Hepatocyte (in vitro differentiated cells): Measurements from ENCODE around the gene NEAT1. TPM values are rescaled to one million over a fixed set of nuclear protein-coding genes. Genes with fewer than 3 reads are reported as not detected.

Experiments used
- DNase-seq: peaks from one replicate; pipeline ENCODE4 v3.0.0-alpha.2; 2016; ENCODE audit warnings: low spot score
- H2AFZ ChIP-seq: fragments of 200-600 bp; sonication (generic); 2 replicates; pipeline ENCODE4 v1.6.0; 2016; ENCODE audit warnings: antibody characterized with exemption, mild to moderate bottlenecking
- H3K27ac ChIP-seq: fragments of 200-600 bp; sonication (generic); 2 replicates; pipeline ENCODE4 v1.5.1; 2016; ENCODE audit warnings: mild to moderate bottlenecking
- H3K27me3 ChIP-seq: fragments of 200-600 bp; sonication (generic); 2 replicates; pipeline ENCODE4 v1.6.1; 2016
- H3K36me3 ChIP-seq: fragments of 200-600 bp; sonication (generic); replicated peaks from 2 replicates; pipeline ENCODE4 v1.5.1; 2016; ENCODE audit warnings: low read depth; ENCODE audit not compliant: insufficient read depth
- H3K4me1 ChIP-seq: fragments of 200-600 bp; sonication (generic); 2 replicates; pipeline ENCODE4 v1.5.1; 2016; ENCODE audit warnings: mild to moderate bottlenecking, moderate library complexity; ENCODE audit not compliant: insufficient read depth
- H3K4me2 ChIP-seq: fragments of 200-600 bp; sonication (generic); 2 replicates; pipeline ENCODE4 v1.6.0; 2016
- H3K4me3 ChIP-seq: fragments of 200-600 bp; sonication (generic); 2 replicates; pipeline ENCODE4 v1.5.1; 2016; ENCODE audit warnings: mild to moderate bottlenecking
- H3K79me2 ChIP-seq: fragments of 200-600 bp; sonication (generic); 2 replicates; pipeline ENCODE4 v1.6.0; 2017; ENCODE audit warnings: mild to moderate bottlenecking
- H3K9me2 ChIP-seq: fragments of 200-600 bp; sonication (generic); replicated peaks from 2 replicates; pipeline ENCODE4 v1.6.0; 2017; ENCODE audit warnings: mild to moderate bottlenecking; ENCODE audit not compliant: insufficient read depth
- H3K9me3 ChIP-seq: fragments of 200-600 bp; sonication (generic); 2 replicates; pipeline ENCODE4 v1.5.1; 2016; ENCODE audit warnings: low read depth, mild to moderate bottlenecking
- H4K20me1 ChIP-seq: fragments of 200-600 bp; sonication (generic); 2 replicates; pipeline ENCODE4 v1.6.0; 2016; ENCODE audit warnings: mild to moderate bottlenecking; ENCODE audit not compliant: insufficient read depth, poor library complexity, severe bottlenecking
- EZH2 ChIP-seq: fragments of 200-600 bp; sonication (generic); IDR thresholded peaks from 2 replicates; pipeline ENCODE4 v1.6.1; 2016; ENCODE audit warnings: antibody characterized with exemption, mild to moderate bottlenecking, borderline replicate concordance
- EZH2phosphoT487 ChIP-seq: fragments of 200-600 bp; sonication (generic); IDR thresholded peaks from one replicate; pipeline ENCODE4 v1.6.1; 2018; ENCODE audit warnings: antibody characterized with exemption, mild to moderate bottlenecking, low read depth, moderate library complexity; ENCODE audit not compliant: unreplicated experiment, severe bottlenecking
- WGBS: methylation state at CpG from one replicate; pipeline ENCODE4 v1.1.6; 2016; ENCODE audit warnings: low lambda C conversion rate; ENCODE audit errors: missing lambda C conversion rate; 5-methylcytosine and 5-hydroxymethylcytosine counted together
- polyA plus RNA-seq: library from polyadenylated mRNA; unstranded; fragments of >200 nt; fragmentation: Nextera tagmentation; extraction: Ambion mirVana; gene quantifications from 2 replicates; pipeline ENCODE4 v1.2.1, GENCODE V29; 2016
- total RNA-seq: library from RNA; depleted of rRNA; stranded (reverse); fragments of >200 nt; gene quantifications from 2 replicates; pipeline ENCODE4 v1.2.3, GENCODE V29; 2014
- TF ChIP-seq, protein P1 (sequence below): fragments of 200-600 bp; sonication (generic); IDR thresholded peaks from 2 replicates; pipeline ENCODE4 v1.5.1; 2016; ENCODE audit warnings: antibody characterized with exemption, mild to moderate bottlenecking; ENCODE audit not compliant: poor library complexity

The NEAT1 gene
- total and polyA plus RNA-seq, 2 experiments from 2014 or later, result 130 to 168 TPM

DNA sequence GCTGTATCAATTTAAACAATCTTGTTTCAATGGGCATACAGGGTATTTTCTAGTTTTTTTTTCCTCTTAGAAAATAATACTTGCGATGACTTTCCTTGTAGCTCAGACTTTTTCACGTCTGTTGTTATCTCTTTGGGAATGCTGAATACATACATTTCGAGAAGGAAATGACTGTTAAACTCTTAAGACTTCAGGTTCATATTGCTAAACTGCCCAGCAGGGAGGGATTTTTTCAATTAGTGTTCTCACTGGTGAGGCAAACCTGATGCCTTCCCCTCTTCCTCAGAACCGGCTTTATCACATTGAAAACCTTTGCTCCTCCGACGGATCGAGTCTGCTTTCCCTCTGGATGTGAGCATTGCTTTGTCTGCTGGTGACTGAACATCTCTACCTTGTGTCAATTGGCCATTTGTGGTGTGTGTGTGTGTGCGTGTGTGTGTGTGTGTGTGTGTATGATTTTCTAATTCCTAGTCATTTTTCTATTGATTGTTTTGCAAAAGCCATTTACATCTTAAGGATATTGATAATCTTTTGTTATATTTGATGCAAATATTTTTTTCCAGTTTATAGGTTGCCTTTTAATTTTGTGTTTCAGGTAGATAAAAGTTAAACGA lies 6.6 kb downstream of the NEAT1 start:
- Histone ChIP-seq H3K27me3 (no peaks in the 10 kb centered on the region), H3K9me2 (no peaks in the 10 kb centered on the region), H3K4me3 (no peak overlapping the region), H4K20me1 (peaks cover 75% of the 10 kb centered on the region), H3K27ac (peak overlapping the region; percentile 100), H3K4me1 (no peaks in the 10 kb centered on the region), H3K79me2 (peaks cover 89% of the 10 kb centered on the region), H3K9me3 (no peaks in the 10 kb centered on the region), H3K36me3 (no peaks in the 10 kb centered on the region), H3K4me2 (peak overlapping the region; percentile 91), H2AFZ (no peak overlapping the region)
- WGBS, result 39% methylated on average over 9 of the region's 9 CpGs
- peak; percentile 64 for DNase-seq
- no peak for TF ChIP-seq EZH2phosphoT487
- no peak for TF ChIP-seq EZH2
- TF ChIP-seq, protein P1, sequence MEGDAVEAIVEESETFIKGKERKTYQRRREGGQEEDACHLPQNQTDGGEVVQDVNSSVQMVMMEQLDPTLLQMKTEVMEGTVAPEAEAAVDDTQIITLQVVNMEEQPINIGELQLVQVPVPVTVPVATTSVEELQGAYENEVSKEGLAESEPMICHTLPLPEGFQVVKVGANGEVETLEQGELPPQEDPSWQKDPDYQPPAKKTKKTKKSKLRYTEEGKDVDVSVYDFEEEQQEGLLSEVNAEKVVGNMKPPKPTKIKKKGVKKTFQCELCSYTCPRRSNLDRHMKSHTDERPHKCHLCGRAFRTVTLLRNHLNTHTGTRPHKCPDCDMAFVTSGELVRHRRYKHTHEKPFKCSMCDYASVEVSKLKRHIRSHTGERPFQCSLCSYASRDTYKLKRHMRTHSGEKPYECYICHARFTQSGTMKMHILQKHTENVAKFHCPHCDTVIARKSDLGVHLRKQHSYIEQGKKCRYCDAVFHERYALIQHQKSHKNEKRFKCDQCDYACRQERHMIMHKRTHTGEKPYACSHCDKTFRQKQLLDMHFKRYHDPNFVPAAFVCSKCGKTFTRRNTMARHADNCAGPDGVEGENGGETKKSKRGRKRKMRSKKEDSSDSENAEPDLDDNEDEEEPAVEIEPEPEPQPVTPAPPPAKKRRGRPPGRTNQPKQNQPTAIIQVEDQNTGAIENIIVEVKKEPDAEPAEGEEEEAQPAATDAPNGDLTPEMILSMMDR, result no peak

DNA sequence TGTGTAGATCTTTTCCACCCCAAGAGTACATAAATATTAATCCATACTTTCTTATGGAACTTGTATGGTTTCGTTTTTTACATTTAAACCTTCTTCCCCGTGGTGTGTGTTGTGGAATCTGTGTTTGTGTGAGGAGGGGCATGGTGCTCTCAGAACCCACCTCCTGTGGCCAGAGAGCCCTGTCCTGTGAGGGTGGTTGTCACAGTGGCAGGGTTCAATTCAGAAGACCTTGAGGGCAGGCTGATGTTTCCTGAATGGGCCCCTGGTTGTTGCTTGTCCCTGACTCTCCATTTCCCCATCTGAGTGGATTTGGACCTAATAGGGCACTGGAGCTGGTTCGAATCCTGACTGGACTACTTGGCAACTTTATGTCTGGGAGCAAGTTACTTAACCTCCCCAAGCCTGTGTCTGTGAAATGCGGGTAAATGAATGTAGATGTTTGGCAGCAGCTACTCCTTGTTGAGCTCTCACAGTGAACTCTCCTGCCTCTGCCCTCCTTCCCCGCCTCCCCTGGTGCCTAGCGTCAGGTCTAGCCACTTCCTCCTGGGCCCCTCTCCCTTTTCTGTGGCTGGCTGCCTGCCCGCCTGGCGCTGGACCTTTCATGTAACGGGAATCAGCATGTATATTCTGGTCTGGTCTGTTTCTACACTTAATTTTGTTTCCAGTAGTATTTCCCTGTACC lies 7.3 kb downstream of the NEAT1 start:
- no peaks in the 10 kb centered on the region for H3K9me3 ChIP-seq
- no peaks in the 10 kb centered on the region for H3K9me2 ChIP-seq
- H4K20me1 ChIP-seq, result peaks cover 72% of the 10 kb centered on the region
- H3K4me2 ChIP-seq, result peak overlapping the region; percentile 91
- H3K36me3 ChIP-seq, result no peaks in the 10 kb centered on the region
- peaks cover 89% of the 10 kb centered on the region for H3K79me2 ChIP-seq
- TF ChIP-seq, protein P1, result no peak
- no peak for TF ChIP-seq EZH2
- no peak for TF ChIP-seq EZH2phosphoT487
- peak; percentile 76 for DNase-seq
- no peaks in the 10 kb centered on the region for H3K27me3 ChIP-seq
- H2AFZ ChIP-seq, result no peak overlapping the region
- no peak overlapping the region for H3K4me3 ChIP-seq
- H3K27ac ChIP-seq, result peak overlapping the region; percentile 100
- H3K4me1 ChIP-seq, result no peaks in the 10 kb centered on the region
- WGBS, result 46% methylated on average over 9 of the region's 9 CpGs

DNA sequence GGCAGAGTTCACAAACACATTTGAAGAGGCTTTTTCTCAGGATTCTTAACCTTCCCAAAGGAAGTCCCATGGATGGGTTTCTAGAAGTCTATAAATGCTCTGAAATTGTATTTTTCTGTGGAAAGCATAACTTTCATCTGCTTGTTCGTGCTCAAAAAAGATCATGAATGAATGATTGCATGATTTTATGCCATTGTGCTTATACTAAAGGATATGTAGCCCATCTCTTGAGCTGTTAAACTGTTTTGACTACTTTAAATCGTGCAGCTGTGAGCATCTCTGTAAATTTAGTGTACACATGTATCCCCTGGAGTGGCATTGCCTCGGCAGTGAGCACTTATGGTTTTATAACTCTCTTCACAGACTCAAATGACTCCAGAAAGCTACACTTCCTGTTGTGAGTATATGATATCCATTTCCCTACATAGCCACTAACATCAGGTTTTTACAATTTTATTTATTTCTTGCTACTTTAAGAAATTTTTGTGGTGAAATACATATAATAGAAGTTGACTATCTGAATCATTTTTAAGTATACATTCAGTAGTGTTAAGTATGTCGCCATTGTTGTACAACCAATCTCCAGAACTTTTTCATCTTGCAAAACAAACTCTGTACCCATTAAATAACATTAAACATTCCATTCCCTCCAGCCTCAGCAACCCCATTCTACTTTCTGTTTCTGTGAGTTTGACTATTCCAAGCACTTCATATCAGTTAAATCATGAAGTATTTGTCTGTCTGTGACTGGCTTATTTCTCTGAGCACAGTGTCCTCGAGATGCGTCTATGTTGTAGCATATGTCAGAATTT lies 8.0 kb downstream of the NEAT1 start:
- H3K36me3 ChIP-seq, result no peaks in the 10 kb centered on the region
- no peaks in the 10 kb centered on the region for H3K9me3 ChIP-seq
- no peaks in the 10 kb centered on the region for H3K4me1 ChIP-seq
- H4K20me1 ChIP-seq, result peaks cover 67% of the 10 kb centered on the region
- TF ChIP-seq EZH2phosphoT487 (no peak), EZH2 (no peak)
- TF ChIP-seq, protein P1, result no peak
- peak overlapping the region; percentile 91 for H3K4me2 ChIP-seq
- peak; percentile 46 for DNase-seq
- no peaks in the 10 kb centered on the region for H3K9me2 ChIP-seq
- H3K79me2 ChIP-seq, result peaks cover 88% of the 10 kb centered on the region
- H2AFZ ChIP-seq, result no peak overlapping the region
- 72% methylated on average over 6 of the region's 6 CpGs for WGBS
- no peaks in the 10 kb centered on the region for H3K27me3 ChIP-seq
- H3K27ac ChIP-seq, result peak overlapping the region; percentile 100
- H3K4me3 ChIP-seq, result no peak overlapping the region
